ENCODE data around the gene AP5S1.

The AP5S1 gene

DNA sequence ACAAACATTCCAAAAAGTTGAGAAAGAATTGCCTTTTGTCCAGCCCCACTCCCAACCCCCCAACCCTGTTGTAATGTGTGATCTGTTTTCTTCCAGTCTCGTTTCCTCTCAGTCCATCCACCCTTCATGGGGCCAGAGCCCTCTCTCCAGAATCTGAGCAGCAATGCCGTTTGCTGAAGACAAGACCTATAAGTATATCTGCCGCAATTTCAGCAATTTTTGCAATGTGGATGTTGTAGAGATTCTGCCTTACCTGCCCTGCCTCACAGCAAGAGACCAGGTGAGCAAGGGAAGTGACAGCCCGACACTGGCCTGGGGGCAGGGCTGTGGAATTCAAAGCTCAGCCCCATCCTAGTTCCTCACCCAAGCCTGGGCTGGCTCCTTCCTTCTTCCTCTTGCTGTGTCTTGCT lies 34.1 kb downstream of the AP5S1 start:
- Histone ChIP-seq H3K27ac (ENCODE audit: low read length) (no peak overlapping the region), H3K27me3 (ENCODE audit: control insufficient read depth, insufficient read depth, low read length) (no peaks in the 10 kb centered on the region), H3K4me1 (ENCODE audit: control insufficient read depth, low read depth, low read length) (no peaks in the 10 kb centered on the region), H3K4me3 (ENCODE audit: low read length) (no peak overlapping the region), H3K9ac (ENCODE audit: low read length) (no peak overlapping the region), H3K36me3 (ENCODE audit: control insufficient read depth, low read depth, low read length) (peaks cover 4% of the 10 kb centered on the region), H3K9me3 (ENCODE audit: control insufficient read depth, low read depth, low read length) (no peaks in the 10 kb centered on the region)

GRCh38 chr20:3857405-3857804 lies 37.1 kb downstream of the AP5S1 start:
- Histone ChIP-seq H3K27ac (ENCODE audit: low read length) (no peak overlapping the region), H3K4me1 (ENCODE audit: control insufficient read depth, low read depth, low read length) (no peaks in the 10 kb centered on the region), H3K4me3 (ENCODE audit: low read length) (no peak overlapping the region)

DNA sequence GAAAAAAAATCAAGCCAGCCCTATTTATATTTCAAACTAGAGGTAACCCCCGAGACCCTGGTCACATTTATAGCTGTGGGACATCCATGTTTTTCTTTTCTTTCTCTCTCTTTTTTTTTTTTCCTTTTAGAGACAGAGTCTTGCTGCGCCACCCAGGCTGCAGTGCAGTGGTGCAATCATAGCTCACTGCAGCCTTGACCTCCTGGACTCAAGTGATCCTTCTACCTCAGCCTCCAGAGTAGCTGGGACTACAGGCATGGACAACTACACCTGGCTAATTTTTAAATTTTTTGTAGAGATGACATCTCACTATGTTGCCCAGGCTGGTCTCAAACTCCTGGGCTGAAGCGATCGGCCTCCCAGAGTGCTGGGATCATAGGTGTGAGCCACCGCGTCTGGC lies 38.3 kb downstream of the AP5S1 start:
- peaks cover 29% of the 10 kb centered on the region for H3K36me3 ChIP-seq (ENCODE audit: control insufficient read depth, low read depth, low read length)
- no peaks in the 10 kb centered on the region for H3K27me3 ChIP-seq (ENCODE audit: control insufficient read depth, insufficient read depth, low read length)

More at GRCh38 chr20:3857405-3857804, 37.1 kb downstream of the AP5S1 start:
- Histone ChIP-seq H3K9ac (ENCODE audit: low read length) (no peak overlapping the region), H3K36me3 (ENCODE audit: control insufficient read depth, low read depth, low read length) (peaks cover 17% of the 10 kb centered on the region), H3K27me3 (ENCODE audit: control insufficient read depth, insufficient read depth, low read length) (no peaks in the 10 kb centered on the region), H3K9me3 (ENCODE audit: control insufficient read depth, low read depth, low read length) (no peaks in the 10 kb centered on the region)

DNA sequence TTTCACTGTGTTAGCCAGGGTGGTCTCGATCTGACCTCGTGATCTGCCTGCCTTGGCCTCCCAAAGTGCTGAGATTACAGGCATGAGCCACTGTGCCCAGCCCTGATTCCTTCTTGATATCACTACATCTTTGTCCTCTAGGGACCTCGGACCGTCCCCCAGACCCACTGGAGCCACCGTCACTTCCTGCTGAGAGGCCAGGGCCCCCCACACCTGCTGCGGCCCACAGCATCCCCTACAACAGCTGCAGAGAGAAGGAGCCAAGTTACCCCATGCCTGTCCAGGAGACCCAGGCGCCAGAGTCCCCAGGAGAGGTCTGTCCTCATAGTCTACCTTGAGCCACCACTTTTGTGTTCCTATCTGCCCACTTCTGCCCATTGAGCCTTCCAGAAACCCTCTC lies 40.8 kb downstream of the AP5S1 start:
- H3K27ac ChIP-seq (ENCODE audit: low read length) = no peak overlapping the region
- peaks cover 45% of the 10 kb centered on the region for H3K36me3 ChIP-seq (ENCODE audit: control insufficient read depth, low read depth, low read length)
- H3K9ac ChIP-seq (ENCODE audit: low read length) = no peak overlapping the region
- H3K9me3 ChIP-seq (ENCODE audit: control insufficient read depth, low read depth, low read length) = no peaks in the 10 kb centered on the region
- no peak overlapping the region for H3K4me3 ChIP-seq (ENCODE audit: low read length)
- no peaks in the 10 kb centered on the region for H3K4me1 ChIP-seq (ENCODE audit: control insufficient read depth, low read depth, low read length)
- no peaks in the 10 kb centered on the region for H3K27me3 ChIP-seq (ENCODE audit: control insufficient read depth, insufficient read depth, low read length)

More for the DNA sequence above, 38.3 kb downstream of the AP5S1 start:
- no peaks in the 10 kb centered on the region for H3K9me3 ChIP-seq (ENCODE audit: control insufficient read depth, low read depth, low read length)
- H3K4me3 ChIP-seq (ENCODE audit: low read length) = no peak overlapping the region
- H3K9ac ChIP-seq (ENCODE audit: low read length) = no peak overlapping the region
- H3K27ac ChIP-seq (ENCODE audit: low read length) = no peak overlapping the region
- no peaks in the 10 kb centered on the region for H3K4me1 ChIP-seq (ENCODE audit: control insufficient read depth, low read depth, low read length)

DNA sequence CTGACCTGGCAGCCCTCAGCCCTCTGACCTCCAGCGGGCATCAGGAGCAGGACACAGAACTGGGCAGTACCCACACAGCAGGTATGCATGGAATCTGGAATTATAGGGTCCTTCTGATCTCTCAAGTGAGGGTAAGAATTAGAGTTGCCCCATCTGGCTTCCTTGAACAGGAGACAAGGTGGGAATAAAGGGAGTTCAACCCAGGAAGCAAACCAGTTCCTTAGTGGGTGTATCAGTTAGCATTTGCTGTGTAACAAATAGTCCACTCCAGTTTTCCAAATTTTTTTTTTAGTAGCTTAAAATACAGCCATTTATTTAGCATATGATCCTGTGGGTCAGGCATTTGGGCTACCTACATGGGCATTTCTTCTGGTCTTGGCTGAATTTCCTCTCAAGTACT lies 42.0 kb downstream of the AP5S1 start:
- Histone ChIP-seq H3K4me3 (ENCODE audit: low read length) (no peak overlapping the region), H3K9ac (ENCODE audit: low read length) (no peak overlapping the region), H3K36me3 (ENCODE audit: control insufficient read depth, low read depth, low read length) (peaks cover 43% of the 10 kb centered on the region), H3K9me3 (ENCODE audit: control insufficient read depth, low read depth, low read length) (no peaks in the 10 kb centered on the region), H3K4me1 (ENCODE audit: control insufficient read depth, low read depth, low read length) (no peaks in the 10 kb centered on the region), H3K27me3 (ENCODE audit: control insufficient read depth, insufficient read depth, low read length) (no peaks in the 10 kb centered on the region), H3K27ac (ENCODE audit: low read length) (no peak overlapping the region)

DNA sequence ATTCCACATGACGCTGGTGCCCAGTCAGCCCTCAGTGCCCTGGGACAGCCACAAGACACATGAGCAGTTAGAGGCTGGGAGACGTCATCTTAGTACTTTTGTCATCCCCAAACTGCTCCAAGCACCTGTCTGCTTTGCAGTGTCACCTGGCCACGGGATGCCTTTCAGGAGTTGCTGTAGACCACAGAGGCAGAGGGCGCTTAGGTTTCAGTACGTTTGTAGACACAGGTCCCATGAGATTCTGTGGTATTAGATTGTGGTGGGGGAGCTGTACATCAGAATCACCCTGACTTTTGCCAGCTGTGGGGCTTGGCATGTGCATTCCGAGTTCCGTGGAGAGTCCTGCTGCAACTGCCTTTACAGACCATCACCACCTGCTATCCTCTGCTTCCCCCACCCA lies 43.0 kb downstream of the AP5S1 start:
- Histone ChIP-seq H3K9me3 (ENCODE audit: control insufficient read depth, low read depth, low read length) (no peaks in the 10 kb centered on the region), H3K36me3 (ENCODE audit: control insufficient read depth, low read depth, low read length) (peaks cover 41% of the 10 kb centered on the region), H3K9ac (ENCODE audit: low read length) (no peak overlapping the region), H3K4me1 (ENCODE audit: control insufficient read depth, low read depth, low read length) (no peaks in the 10 kb centered on the region), H3K27ac (ENCODE audit: low read length) (no peak overlapping the region), H3K27me3 (ENCODE audit: control insufficient read depth, insufficient read depth, low read length) (no peaks in the 10 kb centered on the region), H3K4me3 (ENCODE audit: low read length) (no peak overlapping the region)

GRCh38 chr20:3864518-3864917 lies 44.2 kb downstream of the AP5S1 start:
- Histone ChIP-seq H3K27me3 (ENCODE audit: control insufficient read depth, insufficient read depth, low read length) (no peaks in the 10 kb centered on the region), H3K36me3 (ENCODE audit: control insufficient read depth, low read depth, low read length) (peaks cover 41% of the 10 kb centered on the region), H3K4me1 (ENCODE audit: control insufficient read depth, low read depth, low read length) (no peaks in the 10 kb centered on the region)

GRCh38 chr20:3865152-3865886 lies 45.0 kb downstream of the AP5S1 start:
- Histone ChIP-seq H3K9ac (ENCODE audit: low read length) (no peak overlapping the region), H3K27ac (ENCODE audit: low read length) (no peak overlapping the region), H3K9me3 (ENCODE audit: control insufficient read depth, low read depth, low read length) (no peaks in the 10 kb centered on the region), H3K4me1 (ENCODE audit: control insufficient read depth, low read depth, low read length) (no peaks in the 10 kb centered on the region), H3K36me3 (ENCODE audit: control insufficient read depth, low read depth, low read length) (peaks cover 41% of the 10 kb centered on the region), H3K4me3 (ENCODE audit: low read length) (no peak overlapping the region), H3K27me3 (ENCODE audit: control insufficient read depth, insufficient read depth, low read length) (no peaks in the 10 kb centered on the region)

More at GRCh38 chr20:3864518-3864917, 44.2 kb downstream of the AP5S1 start:
- no peaks in the 10 kb centered on the region for H3K9me3 ChIP-seq (ENCODE audit: control insufficient read depth, low read depth, low read length)
- no peak overlapping the region for H3K27ac ChIP-seq (ENCODE audit: low read length)
- no peak overlapping the region for H3K9ac ChIP-seq (ENCODE audit: low read length)
- H3K4me3 ChIP-seq (ENCODE audit: low read length) = no peak overlapping the region

- H3K4me1 ChIP-seq (ENCODE audit: control insufficient read depth, low read depth, low read length) = no peaks in the 10 kb centered on the region
- no peaks in the 10 kb centered on the region for H3K27me3 ChIP-seq (ENCODE audit: control insufficient read depth, insufficient read depth, low read length)
- H3K9me3 ChIP-seq (ENCODE audit: control insufficient read depth, low read depth, low read length) = no peaks in the 10 kb centered on the region
- no peak overlapping the region for H3K4me3 ChIP-seq (ENCODE audit: low read length)
- H3K27ac ChIP-seq (ENCODE audit: low read length) = no peak overlapping the region
- H3K36me3 ChIP-seq (ENCODE audit: control insufficient read depth, low read depth, low read length) = peaks cover 41% of the 10 kb centered on the region
- H3K9ac ChIP-seq (ENCODE audit: low read length) = no peak overlapping the region
Observed at GRCh38 chr20:3865887-3866407, 45.6 kb downstream of the AP5S1 start.

DNA sequence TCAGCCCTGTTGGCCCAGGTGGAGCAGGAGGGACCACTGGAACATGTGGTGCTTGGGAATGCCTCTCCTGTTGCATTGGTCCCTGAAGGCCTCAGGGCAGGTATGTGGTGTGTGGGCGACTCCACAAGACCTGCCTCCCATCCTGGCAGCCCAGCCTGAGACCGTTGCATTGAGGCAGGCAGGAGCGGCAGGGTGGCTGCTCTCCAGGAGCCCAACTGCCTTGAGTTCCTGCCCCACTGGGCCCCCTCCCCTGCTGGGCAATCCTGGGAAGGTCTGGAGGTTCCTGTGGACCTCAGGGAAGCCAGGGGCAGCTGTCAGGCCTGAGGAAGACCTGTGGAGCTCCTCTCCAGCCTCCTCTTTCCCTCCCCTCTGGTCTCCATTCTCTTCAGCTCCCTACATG lies 46.1 kb downstream of the AP5S1 start:
- Histone ChIP-seq H3K9me3 (ENCODE audit: control insufficient read depth, low read depth, low read length) (no peaks in the 10 kb centered on the region), H3K36me3 (ENCODE audit: control insufficient read depth, low read depth, low read length) (peaks cover 38% of the 10 kb centered on the region), H3K4me3 (ENCODE audit: low read length) (no peak overlapping the region), H3K27ac (ENCODE audit: low read length) (no peak overlapping the region), H3K4me1 (ENCODE audit: control insufficient read depth, low read depth, low read length) (no peaks in the 10 kb centered on the region), H3K27me3 (ENCODE audit: control insufficient read depth, insufficient read depth, low read length) (no peaks in the 10 kb centered on the region), H3K9ac (ENCODE audit: low read length) (no peak overlapping the region)

- Histone ChIP-seq H3K27me3 (ENCODE audit: control insufficient read depth, insufficient read depth, low read length) (no peaks in the 10 kb centered on the region), H3K4me1 (ENCODE audit: control insufficient read depth, low read depth, low read length) (no peaks in the 10 kb centered on the region), H3K36me3 (ENCODE audit: control insufficient read depth, low read depth, low read length) (peaks cover 25% of the 10 kb centered on the region), H3K9ac (ENCODE audit: low read length) (no peak overlapping the region), H3K27ac (ENCODE audit: low read length) (no peak overlapping the region), H3K9me3 (ENCODE audit: control insufficient read depth, low read depth, low read length) (no peaks in the 10 kb centered on the region), H3K4me3 (ENCODE audit: low read length) (no peak overlapping the region)
Observed at GRCh38 chr20:3867802-3868201, 47.5 kb downstream of the AP5S1 start.
